A549 (cell line): ENCODE results near the gene CCR3. TPM values are rescaled to one million over a fixed set of nuclear protein-coding genes. Genes with fewer than 3 reads are reported as not detected.

ENCODE experiments used
- ATAC-seq, 2 experiments: fragments of 200-7000 bp in 1 of 2; fragments of >200 bp in 1 of 2; cut with Nextera tagmentation in 1 of 2; cut with Tn5 transposase in 1 of 2; 3 replicates each; pipeline versions ENCODE4 v1.8.0 to v1.9.1; 2018 to 2020; ENCODE audit warnings: mild to moderate bottlenecking in 1 of 2, moderate library complexity in 1 of 2
- CTCF ChIA-PET: fragments of 300-600 bp; sonication (Branson Sonifier 250); formaldehyde crosslinking; extraction: SDS; loops from one replicate; lab custom pipeline; 2021; ENCODE audit warnings: antibody characterized with exemption, inconsistent platforms; lab: Yijun Ruan, JAX
- POLR2A ChIA-PET: fragments of 350-600 bp; formaldehyde crosslinking; extraction: SDS; loops from one replicate; lab custom pipeline; 2021; ENCODE audit warnings: antibody characterized with exemption, inconsistent platforms; lab: Yijun Ruan, JAX
- DNase-seq, 2 experiments: peaks; one replicate each; pipeline versions ENCODE4 v3.0.0 to v3.0.0-alpha.2; 2011 to 2016; ENCODE audit warnings: low read depth in 1 of 2, low spot score in 1 of 2
- FAIRE-seq: peaks from 2 replicates; lab custom pipeline; 2011; peaks lifted over from hg19 to GRCh38; lab: Jason Lieb, UNC
- H3K27ac ChIP-seq, 2 experiments: fragments of >200 bp; sonication (Bioruptor Twin); formaldehyde crosslinking; 3 replicates each; pipeline ENCODE4 v1.5.1; 2016 to 2017
- H3K4me1 ChIP-seq: fragments of >200 bp; sonication (Bioruptor Twin); formaldehyde crosslinking; 3 replicates; pipeline ENCODE4 v1.6.1; 2016
- H3K4me2 ChIP-seq: fragments of >200 bp; sonication (Bioruptor Twin); formaldehyde crosslinking; 3 replicates; pipeline ENCODE4 v1.6.1; 2016
- H3K4me3 ChIP-seq: fragments of >200 bp; sonication (Bioruptor Twin); formaldehyde crosslinking; 3 replicates; pipeline ENCODE4 v1.5.1; 2016
- H3K9me3 ChIP-seq: fragments of >200 bp; sonication (Bioruptor Twin); formaldehyde crosslinking; 3 replicates; pipeline ENCODE4 v1.6.1; 2016
- CBX2 ChIP-seq: fragments of 200-600 bp; sonication (generic); IDR thresholded peaks from 2 replicates; pipeline ENCODE4 v1.6.1; 2016; ENCODE audit warnings: low read depth, mild to moderate bottlenecking, borderline replicate concordance
- CEBPB ChIP-seq, 2 experiments: fragments of >200 bp in 1 of 2; sonication (Bioruptor Twin) in 1 of 2; formaldehyde crosslinking in 1 of 2; IDR thresholded peaks; 2 replicates each; pipeline ENCODE4 v1.6.1; 2012 to 2016
- CHD4 ChIP-seq: fragments of 200-600 bp; sonication (generic); IDR thresholded peaks from 2 replicates; pipeline ENCODE4 v1.6.1; 2016; ENCODE audit warnings: antibody characterized with exemption, mild to moderate bottlenecking, borderline replicate concordance
- EHF ChIP-seq: fragments of 250-450 bp; sonication (Bioruptor Pico); IDR thresholded peaks from 2 replicates; pipeline ENCODE4 v1.5.0; 2020; ENCODE audit warnings: mild to moderate bottlenecking
- EHMT2 ChIP-seq: fragments of 200-600 bp; sonication (generic); IDR thresholded peaks from 2 replicates; pipeline ENCODE4 v1.6.1; 2016; ENCODE audit warnings: antibody characterized with exemption, low read depth, mild to moderate bottlenecking, moderate library complexity
- ELK1 ChIP-seq: fragments of 150-350 bp; IDR thresholded peaks from 2 replicates; pipeline ENCODE4 v1.6.1; 2014; ENCODE audit warnings: low read depth, mild to moderate bottlenecking, low read length
- EP300 ChIP-seq, 2 experiments: fragments of >200 bp; sonication (Bioruptor Twin); formaldehyde crosslinking; IDR thresholded peaks; 2 replicates in 1 of 2; 3 replicates in 1 of 2; pipeline ENCODE4 v1.6.1; 2016 to 2017
- ESRRA ChIP-seq: fragments of 150-350 bp; IDR thresholded peaks from 2 replicates; pipeline ENCODE4 v1.6.1; 2014; ENCODE audit warnings: mild to moderate bottlenecking, low read length, borderline replicate concordance
- FOSL2 ChIP-seq, 2 experiments: fragments of 450-650 bp in 1 of 2; fragments of >200 bp in 1 of 2; sonication (Bioruptor Twin) in 1 of 2; formaldehyde crosslinking; IDR thresholded peaks; 2 replicates each; pipeline versions ENCODE4 v1.5.0 to v1.6.1; 2016 to 2020; ENCODE audit warnings: mild to moderate bottlenecking in 1 of 2, moderate library complexity in 1 of 2
- HEYL ChIP-seq: fragments of 250-450 bp; sonication (Bioruptor Pico); IDR thresholded peaks from 2 replicates; pipeline ENCODE4 v1.8.0; 2021; ENCODE audit warnings: mild to moderate bottlenecking, moderate library complexity
- HOXA7 ChIP-seq: fragments of 250-450 bp; sonication (Bioruptor Pico); IDR thresholded peaks from 2 replicates; pipeline ENCODE4 v1.5.0; 2020; ENCODE audit warnings: mild to moderate bottlenecking, moderate library complexity
- HOXB13 ChIP-seq: fragments of 250-450 bp; sonication (Bioruptor Pico); IDR thresholded peaks from 2 replicates; pipeline ENCODE4 v1.5.0; 2020; ENCODE audit warnings: low read depth, mild to moderate bottlenecking, moderate library complexity
- JUN ChIP-seq, 2 experiments: fragments of >200 bp; sonication (Bioruptor Twin); formaldehyde crosslinking; IDR thresholded peaks; 2 replicates in 1 of 2; 3 replicates in 1 of 2; pipeline ENCODE4 v1.6.1; 2016 to 2017
- KDM1A ChIP-seq: fragments of 200-600 bp; sonication (generic); IDR thresholded peaks from 2 replicates; pipeline ENCODE4 v1.6.1; 2016; ENCODE audit warnings: low read depth, mild to moderate bottlenecking
- MAX ChIP-seq: IDR thresholded peaks from 2 replicates; pipeline ENCODE4 v1.6.1; 2012
- NFE2L2 ChIP-seq: fragments of 150-350 bp; conservative IDR thresholded peaks from 2 replicates; pipeline ENCODE4 v1.6.1; 2014; ENCODE audit warnings: low read length
- PBX3 ChIP-seq: IDR thresholded peaks from 2 replicates; pipeline ENCODE4 v1.6.1; 2012
- POLR2A ChIP-seq: IDR thresholded peaks from 2 replicates; pipeline ENCODE4 v1.6.1; 2012; ENCODE audit warnings: mild to moderate bottlenecking, low read length
- POLR2AphosphoS2 ChIP-seq: conservative IDR thresholded peaks from 2 replicates; pipeline ENCODE4 v1.6.1; 2012; ENCODE audit warnings: low read length, improper control_type of control experiment, inconsistent platforms
- RARB ChIP-seq: fragments of 250-450 bp; sonication (Bioruptor Pico); IDR thresholded peaks from 2 replicates; pipeline ENCODE4 v1.8.0; 2021; ENCODE audit warnings: mild to moderate bottlenecking, moderate library complexity
- RCOR1 ChIP-seq: fragments of 150-350 bp; IDR thresholded peaks from 2 replicates; pipeline ENCODE4 v1.6.1; 2014; ENCODE audit warnings: antibody characterized with exemption, low read length, low read depth
- REST ChIP-seq: fragments of 200-600 bp; sonication (generic); IDR thresholded peaks from 2 replicates; pipeline ENCODE4 v1.6.1; 2016; ENCODE audit warnings: antibody characterized with exemption, mild to moderate bottlenecking, moderate library complexity
- RFX5 ChIP-seq: fragments of 450-650 bp; IDR thresholded peaks from 2 replicates; pipeline ENCODE4 v1.7.1; 2014; ENCODE audit warnings: antibody characterized with exemption, mild to moderate bottlenecking, moderate library complexity
- TFCP2L1 ChIP-seq: fragments of 250-450 bp; sonication (Bioruptor Pico); IDR thresholded peaks from 2 replicates; pipeline ENCODE4 v1.5.0; 2021; ENCODE audit warnings: mild to moderate bottlenecking
- TP53 ChIP-seq: fragments of 250-450 bp; sonication (Bioruptor Pico); IDR thresholded peaks from 2 replicates; pipeline ENCODE4 v1.5.0; 2021; ENCODE audit warnings: mild to moderate bottlenecking, moderate library complexity
- ZC3H11A ChIP-seq: fragments of 450-650 bp; IDR thresholded peaks from 2 replicates; pipeline ENCODE4 v1.6.1; 2014; ENCODE audit warnings: antibody characterized with exemption, mild to moderate bottlenecking
- ZSCAN20 ChIP-seq: fragments of 250-450 bp; sonication (Bioruptor Pico); IDR thresholded peaks from 2 replicates; pipeline ENCODE4 v1.8.0; 2022; ENCODE audit warnings: mild to moderate bottlenecking, moderate library complexity
- WGBS: methylation state at CpG from one replicate; pipeline ENCODE4 v1.1.6; 2017; ENCODE audit errors: missing lambda C conversion rate; 5-methylcytosine and 5-hydroxymethylcytosine counted together
- polyA plus RNA-seq, 4 experiments: library from polyadenylated mRNA; depleted of rRNA in 3 of 4; stranded (reverse); fragments of >200 nt; fragmentation: RNase III in 1 of 4; extraction: RNeasy Plus Mini Kit Qiagen cat#74134 plus additional on column Dnase treatment in 1 of 4; gene quantifications; 2 replicates in 3 of 4; 3 replicates in 1 of 4; pipeline ENCODE4 v1.2.3, GENCODE V29; 2011 to 2017

CCR3 gene
- polyA plus RNA-seq, 2 of the 4 experiments (the other 2 are of a cell fraction): not detected

GRCh38 chr3:46291046-46291445 is 48.8 kb downstream of the CCR3 start:
- no peak for ATAC-seq
- no peak for TF ChIP-seq CHD4
- TF ChIP-seq, all 56 proteins: peak for 0
- FAIRE-seq: no peak
- ChIA-PET POLR2A (no interaction called here), CTCF (no interaction called here)
- DNase-seq: no peak
- no peak overlapping the region for H3K27ac ChIP-seq
- no peaks in the 10 kb centered on the region for H3K4me1 ChIP-seq
- no peak overlapping the region for H3K4me2 ChIP-seq
- H3K9me3 ChIP-seq: no peaks in the 10 kb centered on the region
- H3K4me3 ChIP-seq: no peak overlapping the region
- 8% methylated on average over 2 of the region's 2 CpGs for WGBS

GRCh38 chr3:46293035-46293724 is 50.9 kb downstream of the CCR3 start:
- TF ChIP-seq HEYL (CRISPR knock-in tag): no peak
- no peak for TF ChIP-seq EHMT2
- no peak for TF ChIP-seq CEBPB (IDR thresholded peaks at IDR 0.05)
- TF ChIP-seq REST: no peak
- TF ChIP-seq POLR2A: no peak
- TF ChIP-seq EP300 (IDR thresholded peaks at IDR 0.05): no peak
- no peak for TF ChIP-seq RCOR1
- TF ChIP-seq MAX: no peak
- TF ChIP-seq RARB (CRISPR knock-in tag): no peak
- TF ChIP-seq TP53: no peak
- no peak for TF ChIP-seq CBX2
- no peak for TF ChIP-seq HOXB13 (CRISPR knock-in tag)
- no peak for TF ChIP-seq POLR2AphosphoS2
- no peak for TF ChIP-seq HOXA7 (CRISPR knock-in tag)
- 8% methylated on average over 2 of the region's 2 CpGs for WGBS
- H3K4me1 ChIP-seq: no peaks in the 10 kb centered on the region
- H3K27ac ChIP-seq: no peak overlapping the region
- no peak for FAIRE-seq
- DNase-seq: no peak
- ChIA-PET POLR2A (no interaction called here), CTCF (no interaction called here)
- no peak for ATAC-seq
- H3K9me3 ChIP-seq: no peaks in the 10 kb centered on the region
- H3K4me3 ChIP-seq: no peak overlapping the region
- no peak overlapping the region for H3K4me2 ChIP-seq

GRCh38 chr3:46293991-46294833 is 52.0 kb downstream of the CCR3 start:
- no peak for DNase-seq
- Histone ChIP-seq H3K9me3 (no peaks in the 10 kb centered on the region), H3K4me2 (no peak overlapping the region), H3K27ac (no peak overlapping the region), H3K4me1 (no peaks in the 10 kb centered on the region), H3K4me3 (no peak overlapping the region)
- WGBS: 18% methylated on average over 4 of the region's 4 CpGs
- no peak for ATAC-seq
- FAIRE-seq: no peak
- ChIA-PET POLR2A (no interaction called here), CTCF (no interaction called here)
- TF ChIP-seq FOSL2 (IDR thresholded peaks at IDR 0.05): no peak
- no peak for TF ChIP-seq FOSL2 (CRISPR knock-in tag; IDR thresholded peaks at IDR 0.05)
- TF ChIP-seq JUN (IDR thresholded peaks at IDR 0.05): no peak
- TF ChIP-seq PBX3: no peak
- no peak for TF ChIP-seq RCOR1
- no peak for TF ChIP-seq EHF
- TF ChIP-seq RFX5: no peak
- no peak for TF ChIP-seq ZC3H11A
- no peak for TF ChIP-seq ESRRA
- no peak for TF ChIP-seq ELK1
- TF ChIP-seq TFCP2L1: no peak
- TF ChIP-seq ZSCAN20 (CRISPR knock-in tag): no peak
- no peak for TF ChIP-seq KDM1A
- no peak for TF ChIP-seq NFE2L2
- TF ChIP-seq EP300 (IDR thresholded peaks at IDR 0.05): no peak
- TF ChIP-seq MAX: no peak
